ENCODE measurements around the gene ZNF93. TPM values are rescaled to one million over a fixed set of nuclear protein-coding genes. Genes with fewer than 3 reads are reported as not detected.
"Not testable (repeated sequence)": the region's sequence is repeated elsewhere in the genome, so short reads cannot be mapped to it uniquely, and the experiment has no call there.

Gene ZNF93
- total and polyA plus RNA-seq, 7 experiments from 2014 or later, result 3.4 to 11.6 (median 8.7) TPM

DNA sequence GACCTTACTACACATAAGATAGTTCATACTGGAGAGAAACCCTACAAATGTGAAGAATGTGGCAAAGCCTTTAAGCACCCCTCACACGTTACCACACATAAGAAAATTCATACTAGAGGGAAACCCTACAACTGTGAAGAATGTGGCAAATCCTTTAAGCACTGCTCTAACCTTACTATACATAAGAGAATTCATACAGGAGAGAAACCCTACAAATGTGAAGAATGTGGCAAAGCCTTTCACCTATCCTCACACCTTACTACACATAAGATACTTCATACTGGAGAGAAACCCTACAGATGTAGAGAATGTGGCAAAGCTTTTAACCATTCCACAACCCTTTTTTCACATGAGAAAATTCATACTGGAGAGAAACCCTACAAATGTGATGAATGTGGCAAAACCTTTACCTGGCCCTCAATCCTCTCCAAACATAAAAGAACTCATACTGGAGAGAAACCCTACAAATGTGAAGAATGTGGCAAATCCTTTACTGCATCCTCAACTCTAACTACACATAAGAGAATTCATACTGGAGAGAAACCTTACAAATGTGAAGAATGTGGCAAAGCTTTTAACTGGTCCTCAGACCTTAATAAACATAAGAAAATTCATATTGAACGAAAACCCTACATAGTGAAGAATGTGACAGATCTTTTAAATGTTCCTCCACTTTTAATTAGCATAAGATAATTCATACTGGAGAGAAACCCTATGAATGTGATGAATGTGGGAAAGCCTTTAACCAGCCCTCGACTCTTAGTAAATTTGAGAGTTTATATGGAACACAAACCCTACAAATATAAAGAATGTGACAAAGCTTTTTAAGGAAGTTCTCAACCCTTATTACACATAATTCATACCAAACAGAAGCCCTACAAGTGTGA lies 8.4 kb upstream of the ZNF93 start:
- H3K4me3 ChIP-seq (ENCODE audit: low read length); ATAC-seq; H3K4me1 Mint-ChIP-seq; H3K27ac ChIP-seq (ENCODE audit: low read depth, low read length); POLR2A ChIA-PET; H3K27me3 ChIP-seq (ENCODE audit: control insufficient read depth in 2 of 2, insufficient read depth in 2 of 2, low read length in 2 of 2); CTCF ChIA-PET; H3K27me3 Mint-ChIP-seq; H3K4me1 ChIP-seq (ENCODE audit: control insufficient read depth in 2 of 2, insufficient read depth in 2 of 2, low read length in 2 of 2); H3K27ac Mint-ChIP-seq; intact Hi-C loops (cut with micrococcal nuclease); DNase-seq: not testable (repeated sequence)
- Mint-ChIP-seq H3K9me3 (peaks cover 5 to 91% (median 52%) of the 10 kb centered on the region in 11 donors), H3K36me3 (peaks cover 23 to 61% (median 39%) of the 10 kb centered on the region in 5 donors), H3K4me3 (peak overlapping the region in 1 of 10 donors; percentile 36)
- H3K36me3 ChIP-seq (ENCODE audit: control insufficient read depth in 2 of 3, insufficient read depth in 3 of 3, low read length in 3 of 3), result peaks cover 9 to 17% (median 10%) of the 10 kb centered on the region in 3 experiments
- H3K9me3 ChIP-seq (ENCODE audit: control insufficient read depth in 2 of 3, low read length in 3 of 3), result peaks cover 0 to 70% (median 22%) of the 10 kb centered on the region in 3 experiments

DNA sequence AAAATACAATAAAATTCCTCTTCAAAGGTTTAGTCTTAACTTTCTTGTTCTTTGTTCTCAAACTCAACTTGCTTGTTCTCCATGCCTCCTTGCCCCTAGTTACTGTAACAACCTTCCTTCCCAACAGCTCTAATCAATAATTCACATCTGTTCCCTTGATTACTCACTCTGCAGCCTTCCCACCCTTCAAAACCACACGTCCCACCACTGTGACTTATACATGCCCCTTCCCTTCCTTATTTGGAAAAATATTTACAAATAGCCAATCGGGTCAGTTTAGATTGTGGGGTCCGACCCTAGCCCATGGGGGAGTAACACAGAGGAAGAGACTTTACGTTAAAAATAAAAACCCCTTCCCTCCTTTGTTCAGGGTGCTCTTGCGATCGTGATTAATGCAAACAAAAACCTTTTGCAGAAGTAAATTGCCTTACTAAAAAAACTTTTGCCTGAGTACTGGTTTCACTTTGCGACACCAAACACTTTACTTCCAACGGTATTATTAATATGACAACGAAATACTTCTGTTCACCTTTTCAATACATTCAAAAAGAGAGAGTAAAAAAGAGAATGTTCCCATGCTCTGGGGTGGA lies 512 bp upstream of the ZNF93 start:
- H3K36me3 Mint-ChIP-seq, result peaks cover 9 to 71% (median 11%) of the 10 kb centered on the region in 5 donors
- H3K4me3 Mint-ChIP-seq, result peak overlapping the region; percentile 90 to 100 (median 97)
- Histone ChIP-seq H3K4me1 (ENCODE audit: control insufficient read depth in 2 of 2, insufficient read depth in 2 of 2, low read length in 2 of 2) (no peaks in the 10 kb centered on the region), H3K36me3 (ENCODE audit: control insufficient read depth in 2 of 3, insufficient read depth in 3 of 3, low read length in 3 of 3) (no peaks in the 10 kb centered on the region), H3K9me3 (ENCODE audit: control insufficient read depth in 2 of 3, low read length in 3 of 3) (peaks cover 0 to 16% (median 5%) of the 10 kb centered on the region in 3 experiments), H3K27ac (ENCODE audit: low read depth, low read length) (peak overlapping the region; percentile 77), H3K27me3 (ENCODE audit: control insufficient read depth in 2 of 2, insufficient read depth in 2 of 2, low read length in 2 of 2) (no peaks in the 10 kb centered on the region), H3K4me3 (ENCODE audit: low read length) (peak overlapping the region; percentile 83)
- peak in 1 of 9 donors; percentile 2 for DNase-seq
- intact Hi-C loops (cut with micrococcal nuclease), result loop anchor here (1.0 to 10.0 kb wide), 9 partner anchors 34 to 667 kb away; partner anchors contain the start of genes ZNF101 (in 2 of the 2), ZNF506 (in 2 of the 2), ZNF14 (in 1 of the 2) and ZNF682 (in 1 of the 2)
- peaks cover 13 to 39% (median 31%) of the 10 kb centered on the region in 7 donors for H3K4me1 Mint-ChIP-seq
- CTCF ChIA-PET, result interaction anchor here (1.4 kb wide), 1 partner anchor 11 kb away, joined by 3 read pairs; no protein-coding TSS in a partner anchor
- no peaks in the 10 kb centered on the region for H3K27me3 Mint-ChIP-seq
- peak; percentile 24 for ATAC-seq
- peaks cover 15 to 52% (median 30%) of the 10 kb centered on the region in 11 donors for H3K9me3 Mint-ChIP-seq
- POLR2A ChIA-PET, result interaction anchor here (0.6 to 4.6 kb wide), 18 partner anchors 17 to 273 kb away, joined by 3 to 44 read pairs (median 6); partner anchors contain the start of genes ATP13A1, ZNF101, ZNF14 and ZNF253
- H3K27ac Mint-ChIP-seq, result peak overlapping the region; percentile 82 to 97 (median 92)

DNA sequence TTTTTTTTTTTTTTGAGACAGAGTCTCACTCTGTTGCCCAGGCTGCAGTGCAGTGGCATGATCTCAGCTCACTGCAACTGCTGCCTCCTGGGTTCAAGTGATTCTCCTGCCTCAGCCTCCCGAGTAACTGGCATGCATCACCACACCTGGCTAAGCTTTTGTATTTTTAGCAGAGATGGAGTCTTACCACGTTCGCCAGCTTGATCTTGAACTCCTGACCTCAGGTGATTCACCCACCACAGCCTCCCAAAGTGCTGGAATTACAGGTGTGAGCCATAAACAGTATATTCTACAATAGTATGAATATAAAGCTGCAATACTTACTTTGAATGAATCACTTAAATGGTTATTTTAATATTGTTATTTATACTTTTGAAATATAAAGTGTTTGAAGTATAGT lies 6.8 kb downstream of the ZNF93 start:
- CTCF ChIA-PET; H3K27ac Mint-ChIP-seq; DNase-seq; ATAC-seq; H3K27me3 ChIP-seq (ENCODE audit: control insufficient read depth in 2 of 2, insufficient read depth in 2 of 2, low read length in 2 of 2); H3K36me3 ChIP-seq (ENCODE audit: control insufficient read depth in 2 of 3, insufficient read depth in 3 of 3, low read length in 3 of 3); H3K4me3 Mint-ChIP-seq; H3K4me1 ChIP-seq (ENCODE audit: control insufficient read depth in 2 of 2, insufficient read depth in 2 of 2, low read length in 2 of 2); H3K9me3 ChIP-seq (ENCODE audit: control insufficient read depth in 2 of 3, low read length in 3 of 3); H3K27ac ChIP-seq (ENCODE audit: low read depth, low read length); H3K27me3 Mint-ChIP-seq; H3K4me3 ChIP-seq (ENCODE audit: low read length): not testable (repeated sequence)
- peaks cover 4 to 65% (median 38%) of the 10 kb centered on the region in 5 donors for H3K36me3 Mint-ChIP-seq
- peaks cover 0 to 41% (median 0%) of the 10 kb centered on the region in 11 donors for H3K9me3 Mint-ChIP-seq
- H3K4me1 Mint-ChIP-seq, result peaks cover 11 to 31% (median 25%) of the 10 kb centered on the region in 7 donors
- intact Hi-C loops (cut with micrococcal nuclease), result loop anchor here (10.0 kb wide), 2 partner anchors 127 to 147 kb away; partner anchors contain the start of gene ZNF682 (in 1 of the 2)
- POLR2A ChIA-PET, result interaction anchor here (1.0 kb wide), 1 partner anchor 134 kb away, joined by 3 read pairs; no protein-coding TSS in a partner anchor

DNA sequence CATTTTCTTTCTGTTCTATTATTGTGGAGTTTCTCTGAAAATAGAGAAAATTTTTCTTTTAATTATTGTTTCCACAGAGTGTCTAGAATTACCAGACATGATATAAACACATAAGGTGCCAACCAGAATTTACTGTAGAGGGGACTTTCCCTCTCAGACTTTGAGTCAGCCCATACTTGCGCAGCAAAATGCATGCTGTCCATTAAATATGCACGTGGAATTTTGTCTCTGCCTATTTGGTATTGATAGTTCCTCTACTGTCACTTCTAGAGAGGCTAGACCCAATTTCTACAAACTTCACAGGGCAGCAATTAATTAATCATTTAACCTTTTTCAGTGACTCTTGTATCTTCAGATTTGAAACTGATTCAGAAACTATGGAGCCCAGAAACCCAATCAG lies 8.9 kb downstream of the ZNF93 start:
- Histone ChIP-seq H3K36me3 (ENCODE audit: control insufficient read depth in 2 of 3, insufficient read depth in 3 of 3, low read length in 3 of 3) (no peaks in the 10 kb centered on the region), H3K27ac (ENCODE audit: low read depth, low read length) (no peak overlapping the region), H3K27me3 (ENCODE audit: control insufficient read depth in 2 of 2, insufficient read depth in 2 of 2, low read length in 2 of 2) (no peaks in the 10 kb centered on the region), H3K4me1 (ENCODE audit: control insufficient read depth in 2 of 2, insufficient read depth in 2 of 2, low read length in 2 of 2) (no peaks in the 10 kb centered on the region), H3K9me3 (ENCODE audit: control insufficient read depth in 2 of 3, low read length in 3 of 3) (no peaks in the 10 kb centered on the region), H3K4me3 (ENCODE audit: low read length) (no peak overlapping the region)
- CTCF ChIA-PET, result no interaction called here
- peaks cover 0 to 34% (median 0%) of the 10 kb centered on the region in 11 donors for H3K9me3 Mint-ChIP-seq
- intact Hi-C loops (cut with micrococcal nuclease), result loop anchor here (10.0 kb wide), 2 partner anchors 125 to 145 kb away; partner anchors contain the start of gene ZNF682 (in 1 of the 2)
- POLR2A ChIA-PET, result no interaction called here
- no peak overlapping the region for H3K4me3 Mint-ChIP-seq
- no peaks in the 10 kb centered on the region for H3K27me3 Mint-ChIP-seq
- no peak overlapping the region for H3K27ac Mint-ChIP-seq
- ATAC-seq (no peak), DNase-seq (no peak)
- H3K4me1 Mint-ChIP-seq, result peaks cover 4 to 31% (median 14%) of the 10 kb centered on the region in 7 donors
- H3K36me3 Mint-ChIP-seq, result peaks cover 4 to 59% (median 44%) of the 10 kb centered on the region in 5 donors

DNA sequence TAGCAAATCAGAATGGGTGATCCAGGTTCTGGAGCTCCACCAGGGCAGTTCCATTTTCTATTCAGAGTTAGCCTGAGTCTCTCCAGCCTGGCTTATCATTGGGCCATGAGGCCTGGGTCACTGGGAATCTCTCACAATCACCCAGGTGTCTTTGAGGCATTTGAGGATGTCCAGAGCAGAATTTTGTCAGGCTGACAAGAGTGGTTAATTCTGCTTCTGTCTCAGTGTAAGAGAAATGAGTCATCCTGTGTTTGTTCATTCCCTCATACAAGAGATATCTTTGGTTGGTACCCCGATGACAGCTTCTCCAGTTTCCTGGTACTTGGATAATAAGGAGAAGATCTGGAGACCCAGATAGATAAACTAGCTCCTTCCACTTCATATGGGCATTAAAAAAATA lies 10.4 kb downstream of the ZNF93 start:
- no peaks in the 10 kb centered on the region for H3K9me3 ChIP-seq (ENCODE audit: control insufficient read depth in 2 of 3, low read length in 3 of 3)
- Mint-ChIP-seq H3K4me1 (peaks cover 0 to 20% (median 4%) of the 10 kb centered on the region in 7 donors), H3K36me3 (peaks cover 4 to 56% (median 42%) of the 10 kb centered on the region in 5 donors), H3K27me3 (no peaks in the 10 kb centered on the region), H3K9me3 (peaks cover 0 to 37% (median 0%) of the 10 kb centered on the region in 11 donors), H3K27ac (no peak overlapping the region), H3K4me3 (no peak overlapping the region)
- intact Hi-C loops (cut with micrococcal nuclease), result no loop called here
- CTCF ChIA-PET, result interaction anchor here (0.5 to 0.6 kb wide), 2 partner anchors 9 to 10 kb away, joined by 3 to 4 read pairs; partner anchors contain the start of gene ZNF93
- ATAC-seq (no peak), DNase-seq (no peak)
- H3K4me1 ChIP-seq (ENCODE audit: control insufficient read depth in 2 of 2, insufficient read depth in 2 of 2, low read length in 2 of 2), result no peaks in the 10 kb centered on the region
- no peaks in the 10 kb centered on the region for H3K36me3 ChIP-seq (ENCODE audit: control insufficient read depth in 2 of 3, insufficient read depth in 3 of 3, low read length in 3 of 3)
- no peaks in the 10 kb centered on the region for H3K27me3 ChIP-seq (ENCODE audit: control insufficient read depth in 2 of 2, insufficient read depth in 2 of 2, low read length in 2 of 2)
- no peak overlapping the region for H3K27ac ChIP-seq (ENCODE audit: low read depth, low read length)
- POLR2A ChIA-PET, result interaction anchor here (0.7 kb wide), 1 partner anchor 45 kb away, joined by 6 read pairs; the partner anchor contains the start of gene ZNF253
- no peak overlapping the region for H3K4me3 ChIP-seq (ENCODE audit: low read length)

DNA sequence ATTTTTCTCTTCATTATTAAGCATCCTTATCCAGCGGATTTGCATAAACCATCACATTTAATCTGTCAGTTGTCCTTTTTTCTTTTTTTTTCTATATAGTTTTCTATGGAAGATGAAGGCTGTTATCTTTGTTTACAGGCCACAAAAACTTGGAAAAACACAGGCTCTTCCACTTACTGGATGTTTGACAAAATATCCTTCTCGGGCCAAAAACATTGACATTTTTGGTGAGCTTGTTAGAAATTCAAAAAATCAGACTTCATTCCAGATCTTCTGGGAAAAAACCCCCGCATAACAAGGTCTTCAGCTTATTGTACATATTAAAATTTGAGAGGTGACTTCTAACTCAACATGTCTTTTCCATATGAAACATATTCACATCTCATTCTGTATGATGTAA lies 13.8 kb downstream of the ZNF93 start:
- no peak for ATAC-seq
- peaks cover 0 to 29% (median 2%) of the 10 kb centered on the region in 11 donors for H3K9me3 Mint-ChIP-seq

More for the DNA sequence above, 13.8 kb downstream of the ZNF93 start:
- POLR2A ChIA-PET, result interaction anchor here (0.8 kb wide), 1 partner anchor 137 kb away, joined by 3 read pairs; no protein-coding TSS in a partner anchor
- H3K4me1 Mint-ChIP-seq, result peaks cover 0 to 10% (median 0%) of the 10 kb centered on the region in 7 donors
- Histone ChIP-seq H3K4me1 (ENCODE audit: control insufficient read depth in 2 of 2, insufficient read depth in 2 of 2, low read length in 2 of 2) (no peaks in the 10 kb centered on the region), H3K27ac (ENCODE audit: low read depth, low read length) (no peak overlapping the region), H3K27me3 (ENCODE audit: control insufficient read depth in 2 of 2, insufficient read depth in 2 of 2, low read length in 2 of 2) (no peaks in the 10 kb centered on the region), H3K36me3 (ENCODE audit: control insufficient read depth in 2 of 3, insufficient read depth in 3 of 3, low read length in 3 of 3) (no peaks in the 10 kb centered on the region), H3K9me3 (ENCODE audit: control insufficient read depth in 2 of 3, low read length in 3 of 3) (no peaks in the 10 kb centered on the region), H3K4me3 (ENCODE audit: low read length) (no peak overlapping the region)
- CTCF ChIA-PET, result no interaction called here
- intact Hi-C loops (cut with micrococcal nuclease), result no loop called here
- no peak overlapping the region for H3K4me3 Mint-ChIP-seq
- no peak for DNase-seq
- H3K27ac Mint-ChIP-seq, result no peak overlapping the region
- H3K27me3 Mint-ChIP-seq, result no peaks in the 10 kb centered on the region
- peaks cover 0 to 67% (median 46%) of the 10 kb centered on the region in 5 donors for H3K36me3 Mint-ChIP-seq

Measured in naive thymus-derived CD4-positive, alpha-beta T cell (primary cell).